ENCODE results near the gene CBR4.
A peak's percentile ranks its signal among the peaks of the same experiment; 100 is the strongest.
"Not testable (repeated sequence)": the region's sequence is repeated elsewhere in the genome, so short reads cannot be mapped to it uniquely, and the experiment has no call there.

Gene CBR4

GRCh38 chr4:169010125-169011023, at the start of gene CBR4:
TSS of gene CBR4 (minus strand) at chr4:169010255. CDS start at chr4:169010089, 166 bp downstream.
- DNase-seq = peak; percentile 96

- DNase-seq = no peak
These were observed 49.5 kb upstream of the CBR4 start for GRCh38 chr4:169059306-169060211.

- no peak for DNase-seq
These were observed 48.3 kb upstream of the CBR4 start for GRCh38 chr4:169058312-169058711.

- DNase-seq = no peak
These were observed 44.8 kb upstream of the CBR4 start for GRCh38 chr4:169054879-169055278.

GRCh38 chr4:169052594-169052945, 42.5 kb upstream of the CBR4 start:
- no peak for DNase-seq

GRCh38 chr4:169051761-169052593, 41.9 kb upstream of the CBR4 start:
- DNase-seq = no peak

GRCh38 chr4:169050881-169051760, 41.1 kb upstream of the CBR4 start:
- no peak for DNase-seq

GRCh38 chr4:169050284-169050683, 40.2 kb upstream of the CBR4 start:
- DNase-seq = no peak

GRCh38 chr4:169048868-169049414, 38.9 kb upstream of the CBR4 start:
- no peak for DNase-seq

- DNase-seq = no peak
These were observed 37.9 kb upstream of the CBR4 start for GRCh38 chr4:169047956-169048355.

GRCh38 chr4:169045862-169046584, 36.0 kb upstream of the CBR4 start:
- DNase-seq = no peak

- no peak for DNase-seq
These were observed 34.8 kb upstream of the CBR4 start for GRCh38 chr4:169044714-169045447.

- DNase-seq = no peak
These were observed 32.6 kb upstream of the CBR4 start for GRCh38 chr4:169042608-169043007.

- DNase-seq = no peak
These were observed 30.7 kb upstream of the CBR4 start for GRCh38 chr4:169040559-169041261.

GRCh38 chr4:169039251-169039954, 29.3 kb upstream of the CBR4 start:
- DNase-seq = no peak

- no peak for DNase-seq
These were observed 27.5 kb upstream of the CBR4 start for GRCh38 chr4:169037506-169037905.

GRCh38 chr4:169035871-169036620, 26.0 kb upstream of the CBR4 start:
- DNase-seq = not testable (repeated sequence)

GRCh38 chr4:169033660-169034059, 23.6 kb upstream of the CBR4 start:
- DNase-seq = no peak
